HEK293T (cell line): ENCODE measurements around the gene KMT5B.

Experiments
- CTBP1 ChIP-seq: fragments of 450-650 bp; IDR thresholded peaks from 2 replicates; pipeline ENCODE4 v1.6.1; 2016; ENCODE audit warnings: borderline replicate concordance
- HDGF ChIP-seq: fragments of 450-650 bp; IDR thresholded peaks from 2 replicates; pipeline ENCODE4 v1.6.1; 2017; ENCODE audit warnings: antibody characterized with exemption, borderline replicate concordance

DNA sequence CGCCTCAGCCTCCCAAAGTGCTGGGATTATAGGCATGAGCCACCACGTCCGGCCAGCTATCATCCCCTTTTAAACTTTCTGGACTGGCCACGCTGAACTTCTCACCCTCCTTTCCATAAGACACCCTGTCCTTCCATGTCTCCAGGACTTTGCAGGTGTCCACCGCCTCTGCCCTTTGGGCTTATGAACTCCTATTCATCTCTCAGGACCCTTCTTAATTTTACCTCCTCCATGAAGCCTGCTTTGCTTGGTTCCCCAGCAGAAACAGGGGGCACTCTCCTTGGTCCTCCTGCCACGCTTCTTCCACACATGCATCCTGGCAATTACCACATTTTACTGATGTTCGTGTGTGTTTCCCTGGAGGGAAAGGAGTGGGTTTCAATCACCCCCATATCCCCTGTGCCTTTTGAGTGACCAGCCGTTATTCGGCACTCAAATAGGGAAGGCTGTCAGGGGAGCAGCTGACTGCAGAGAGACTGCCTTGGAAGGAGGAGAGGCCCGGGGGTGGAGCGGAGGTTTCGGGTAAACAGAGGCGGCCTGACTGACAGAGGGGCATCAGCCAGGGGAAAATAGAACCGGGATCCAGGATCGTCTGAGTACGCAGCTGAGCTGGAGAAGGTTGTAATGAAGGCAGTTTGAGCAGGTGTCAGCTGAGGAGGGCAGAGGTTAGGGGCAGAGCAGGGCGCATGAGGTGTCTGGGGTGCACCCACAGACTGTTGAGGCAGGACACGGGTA lies 64.9 kb downstream of the KMT5B start:
- TF ChIP-seq HDGF (no peak), CTBP1 (no peak)
